Uterus (tissue), 4 donors: ENCODE results near the gene MTIF2. TPM values are rescaled to one million over a fixed set of nuclear protein-coding genes. Genes with fewer than 3 reads are reported as not detected.
"Not testable (repeated sequence)": the region's sequence is repeated elsewhere in the genome, so short reads cannot be mapped to it uniquely, and the experiment has no call there.

Experiments
- DNase-seq, 2 donors: peaks; one replicate each; pipeline ENCODE4 v3.0.0-alpha.2; 2019 to 2020
- H3K27ac ChIP-seq, 2 donors: fragments of 200-600 bp; sonication (generic); 1 replicate in 1 of 2; 2 replicates in 1 of 2; pipeline ENCODE4 v1.5.1; 2016 to 2018
- H3K27me3 ChIP-seq, 2 donors: fragments of 200-600 bp; sonication (generic); one replicate each; pipeline ENCODE4 v1.5.1; 2018 to 2019; ENCODE audit warnings: control low read depth in 1 of 2
- H3K36me3 ChIP-seq, 2 donors: fragments of 200-600 bp; sonication (generic); one replicate each; pipeline ENCODE4 v1.5.1; 2019; ENCODE audit warnings: control low read depth in 1 of 2
- H3K4me1 ChIP-seq, 2 donors: fragments of 200-600 bp; sonication (generic); one replicate each; pipeline ENCODE4 v1.5.1; 2018 to 2019; ENCODE audit warnings: control low read depth in 1 of 2
- H3K4me3 ChIP-seq, 2 donors: fragments of 200-600 bp; sonication (generic); 1 replicate in 1 of 2; 2 replicates in 1 of 2; pipeline ENCODE4 v1.5.1; 2018 to 2019; ENCODE audit warnings: mild to moderate bottlenecking in 1 of 2
- H3K9me3 ChIP-seq, 2 donors: fragments of 200-600 bp; sonication (generic); one replicate each; pipeline ENCODE4 v1.5.1; 2019; ENCODE audit warnings: control low read depth in 1 of 2
- CTCF ChIP-seq, 4 experiments: fragments of 200-600 bp in 2 of 4; fragments of 450-650 bp in 2 of 4; sonication (generic) in 2 of 4; IDR thresholded peaks; one replicate each; pipeline ENCODE4 v1.5.1; 2016 to 2019; ENCODE audit warnings: antibody characterized with exemption in 4 of 4, mild to moderate bottlenecking in 2 of 4, moderate library complexity in 1 of 4
- POLR2A ChIP-seq, 2 donors: fragments of 450-650 bp; IDR thresholded peaks; one replicate each; pipeline ENCODE4 v1.6.1; 2016; ENCODE audit warnings: antibody characterized with exemption in 2 of 2, mild to moderate bottlenecking in 1 of 2, moderate library complexity in 1 of 2
- intact Hi-C: fragments of 100-400 bp; cut with DNase I; formaldehyde crosslinking; loops from one replicate; pipeline ENCODE4 v1.15.1; 2023; ENCODE audit warnings: low total_unique reads
- small RNA-seq: library from RNA; depleted of rRNA; stranded (forward); fragments of <200 nt; gene quantifications from one replicate; pipeline ENCODE3, GENCODE V24; 2016
- total RNA-seq, 4 donors: library from RNA; depleted of rRNA in 3 of 4; stranded (reverse); fragments of >200 nt in 3 of 4; gene quantifications; one replicate each; pipeline versions ENCODE4 v1.1.0 to v1.2.4, GENCODE V29; 2014 to 2023
- donor health status: DM: yes; HTN: yes; CAD: no.

MTIF2 gene
- total RNA-seq, 4 donors from 2014 or later, result 1.8 to 29.4 (median 12.8) TPM

DNA sequence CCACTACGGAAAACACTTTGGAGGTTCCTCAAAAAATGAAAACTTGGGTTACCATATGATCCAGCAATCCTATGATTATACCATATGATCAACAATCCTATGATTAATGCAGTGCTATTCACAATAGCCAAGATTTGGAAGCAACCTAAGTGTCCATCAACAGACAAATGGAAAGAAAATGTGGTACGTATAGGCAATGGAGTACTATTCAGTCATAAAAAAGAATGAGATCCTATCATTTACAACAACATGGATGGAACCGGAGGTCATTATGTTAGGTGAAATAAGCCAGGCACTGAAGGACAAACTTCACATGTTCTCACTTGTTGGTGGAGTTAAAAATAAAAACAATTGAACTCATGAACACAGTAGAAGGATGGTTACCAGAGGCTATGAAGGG is 64.5 kb downstream of the MTIF2 start:
- no peak overlapping the region for H3K4me3 ChIP-seq
- intact Hi-C loops, result no loop called here
- no peaks in the 10 kb centered on the region for H3K27me3 ChIP-seq
- no peak for DNase-seq
- TF ChIP-seq POLR2A (IDR thresholded peaks at IDR 0.05), result no peak
- no peak for TF ChIP-seq CTCF (IDR thresholded peaks at IDR 0.05)
- no peaks in the 10 kb centered on the region for H3K9me3 ChIP-seq
- H3K27ac ChIP-seq, result no peak overlapping the region
- no peaks in the 10 kb centered on the region for H3K36me3 ChIP-seq
- H3K4me1 ChIP-seq, result no peaks in the 10 kb centered on the region

- H3K4me3 ChIP-seq, result no peak overlapping the region
- H3K27ac ChIP-seq, result no peak overlapping the region
- TF ChIP-seq POLR2A (IDR thresholded peaks at IDR 0.05) (no peak), CTCF (IDR thresholded peaks at IDR 0.05) (no peak)
- H3K36me3 ChIP-seq, result no peaks in the 10 kb centered on the region
- DNase-seq, result no peak
- no peaks in the 10 kb centered on the region for H3K4me1 ChIP-seq
- intact Hi-C loops, result no loop called here
- H3K9me3 ChIP-seq, result no peaks in the 10 kb centered on the region
- no peaks in the 10 kb centered on the region for H3K27me3 ChIP-seq
Observed at GRCh38 chr2:55200416-55200815, 68.6 kb downstream of the MTIF2 start.

GRCh38 chr2:55196526-55196925 is 72.5 kb downstream of the MTIF2 start:
- DNase-seq, result no peak
- Histone ChIP-seq H3K27ac (no peak overlapping the region), H3K27me3 (no peaks in the 10 kb centered on the region), H3K9me3 (no peaks in the 10 kb centered on the region), H3K4me1 (no peaks in the 10 kb centered on the region), H3K36me3 (no peaks in the 10 kb centered on the region), H3K4me3 (no peak overlapping the region)
- no peak for TF ChIP-seq POLR2A (IDR thresholded peaks at IDR 0.05)
- TF ChIP-seq CTCF (IDR thresholded peaks at IDR 0.05), result no peak
- intact Hi-C loops, result no loop called here

DNA sequence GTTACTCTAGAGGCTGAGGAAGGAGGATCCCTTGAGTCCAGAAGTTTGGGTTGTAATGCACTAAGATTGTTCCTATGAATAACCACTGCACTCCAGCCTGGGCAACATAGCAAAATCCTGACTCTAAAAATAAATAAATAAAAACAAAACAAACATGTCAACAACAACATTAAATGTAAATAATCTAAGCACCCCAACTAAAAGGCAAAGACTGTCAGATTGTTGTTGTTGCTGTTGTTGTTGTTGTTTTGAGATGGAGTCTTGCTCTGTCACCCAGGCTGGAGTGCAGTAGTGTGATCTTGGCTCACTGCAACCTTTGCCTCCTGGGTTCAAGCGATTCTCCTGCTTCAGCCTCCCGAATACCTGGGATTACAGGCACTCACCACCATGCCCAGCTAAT is 77.1 kb downstream of the MTIF2 start:
- H3K4me1 ChIP-seq, intact Hi-C loops, H3K36me3 ChIP-seq, H3K4me3 ChIP-seq, H3K27ac ChIP-seq, H3K27me3 ChIP-seq, H3K9me3 ChIP-seq, DNase-seq: not testable (repeated sequence)

GRCh38 chr2:55186837-55187236 is 82.2 kb downstream of the MTIF2 start:
- H3K9me3 ChIP-seq, DNase-seq, H3K4me1 ChIP-seq, H3K4me3 ChIP-seq, H3K36me3 ChIP-seq, H3K27me3 ChIP-seq, H3K27ac ChIP-seq, intact Hi-C loops: not testable (repeated sequence)

Small RNAs within 50 kb of the gene (small RNA-seq; reads per million reads assigned to genes)
- gene RF00019, result not detected

Other genes with a start within 250 kb of the MTIF2 start
- gene RTN4, start 218.8 kb downstream of the MTIF2 start, total RNA-seq, result 100 to 1,000 TPM; 119 to 205 (median 154) TPM
- 10 to 100 TPM in 2 of 4 donors, 1 to 10 TPM in 1, under 1 TPM in 1; 0.51 to 52.7 (median 13.2) TPM for gene CLHC1, start 36.9 kb downstream of the MTIF2 start, total RNA-seq
- gene RPS27A, start 36.5 kb downstream of the MTIF2 start, total RNA-seq, result 1,000 to 10,000 TPM; 1,126 to 5,133 (median 1,477) TPM
- 100 to 1,000 TPM in 1 of 4 donors, 10 to 100 TPM in 3; 34.1 to 152 (median 49.9) TPM for gene CCDC88A, start 150.6 kb upstream of the MTIF2 start, total RNA-seq